Measurements from ENCODE around the gene TYW1B.
"Not testable (repeated sequence)": the region's sequence is repeated elsewhere in the genome, so short reads cannot be mapped to it uniquely, and the experiment has no call there.

TYW1B gene

DNA sequence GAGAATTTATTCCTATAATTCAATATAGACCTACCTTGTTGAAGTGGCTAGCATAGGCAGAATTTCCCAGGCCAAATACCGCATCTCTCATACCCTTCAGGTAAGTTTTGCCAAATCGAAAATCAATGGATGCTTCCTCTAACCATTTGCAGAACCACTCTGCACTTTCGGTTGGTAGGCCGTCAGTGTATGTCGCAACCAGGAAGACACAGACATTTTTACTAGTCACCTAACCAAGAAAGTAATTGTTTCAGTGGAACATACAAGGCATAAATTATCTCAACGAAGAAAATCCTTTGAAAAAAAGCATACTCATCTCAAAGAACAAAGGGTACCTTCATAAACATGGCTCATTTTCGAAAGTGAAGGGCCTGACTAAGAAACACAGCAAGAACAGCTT, 17.6 kb downstream of the TYW1B start:
- DNase-seq, result not testable (repeated sequence)

DNA sequence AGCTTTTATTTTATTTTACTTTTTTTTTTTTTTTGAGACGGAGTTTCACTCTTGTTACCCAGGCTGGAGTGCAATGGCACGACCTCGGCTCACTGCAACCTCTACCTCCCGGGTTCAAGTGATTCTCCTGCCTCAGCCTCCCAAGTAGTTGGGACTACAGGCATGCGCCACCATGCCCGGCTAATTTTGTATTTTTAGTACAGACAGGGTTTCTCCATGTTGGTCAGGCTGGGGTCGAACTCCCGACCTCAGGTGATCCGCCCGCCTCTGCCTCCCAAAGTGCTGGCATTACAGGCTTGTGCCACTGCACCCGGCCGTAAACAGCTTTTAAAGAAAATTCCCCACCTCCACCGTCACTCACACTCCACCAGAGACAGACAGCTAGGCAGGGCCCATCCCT, 19.5 kb downstream of the TYW1B start:
- not testable (repeated sequence) for DNase-seq

DNA sequence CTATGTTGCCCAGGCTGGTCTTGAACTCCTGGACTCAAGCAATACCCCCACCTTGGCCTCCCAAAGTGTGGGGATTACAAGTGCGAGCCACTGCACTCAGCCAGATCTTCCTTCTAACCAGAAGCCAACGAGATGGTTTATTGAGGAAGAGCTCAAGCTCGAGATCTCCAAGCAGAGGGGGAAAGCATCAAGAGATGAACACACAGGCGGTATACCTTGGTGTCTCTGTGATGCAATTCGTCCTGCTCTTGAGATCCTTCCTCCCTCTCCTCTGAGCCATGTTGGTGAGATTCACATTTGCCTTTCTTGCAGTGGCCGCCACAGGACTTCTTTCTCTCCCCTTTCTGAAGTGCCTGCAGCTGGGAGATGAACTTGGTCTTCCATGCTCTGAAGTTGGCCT, 21.1 kb downstream of the TYW1B start:
- not testable (repeated sequence) for DNase-seq

DNA sequence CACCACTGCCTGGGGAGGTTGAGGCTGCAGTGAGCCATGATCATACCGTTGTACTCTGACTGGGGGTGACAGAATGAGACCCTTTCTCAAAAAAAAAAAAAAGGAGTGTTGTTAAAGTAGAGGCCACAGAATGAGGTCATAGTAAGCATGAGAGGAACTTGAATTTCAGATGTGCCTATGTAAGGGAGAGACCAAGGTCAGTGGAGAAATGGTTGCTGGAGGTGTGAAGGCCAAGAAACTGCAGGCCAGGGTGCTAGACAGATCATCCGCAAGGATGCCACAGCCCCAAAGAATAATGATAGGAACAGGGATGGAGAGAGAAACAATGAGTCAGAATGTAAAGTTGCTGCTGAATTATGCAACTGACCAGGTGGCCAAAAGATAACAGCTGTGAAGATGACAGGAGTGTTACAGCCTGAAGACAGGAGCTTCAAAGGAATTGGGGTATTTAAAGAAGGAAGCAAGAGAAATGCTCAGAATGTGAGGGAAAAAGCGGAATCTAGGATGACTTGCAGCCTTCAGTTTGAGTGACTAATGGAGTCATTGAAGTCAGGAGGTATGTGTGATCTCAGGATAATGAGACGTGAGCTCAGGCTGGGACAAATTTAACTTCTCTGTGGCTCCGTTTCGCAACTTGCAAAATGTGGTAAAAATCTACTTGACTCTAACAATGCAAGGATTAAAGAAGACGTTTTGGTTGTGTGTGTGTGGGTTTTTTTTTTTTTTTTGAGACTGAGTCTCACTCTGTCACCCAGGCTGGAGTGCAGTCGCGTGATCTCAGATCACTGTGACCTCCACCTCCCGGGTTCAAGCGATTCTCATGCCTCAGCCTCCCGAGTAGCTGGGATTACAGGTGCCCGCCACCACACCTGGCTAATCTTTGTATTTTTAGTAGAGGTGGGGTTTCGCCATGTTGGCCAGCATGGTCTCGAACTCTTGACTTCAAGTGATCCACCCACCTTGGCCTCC, 22.2 kb downstream of the TYW1B start:
- peak; percentile 87 for DNase-seq

DNA sequence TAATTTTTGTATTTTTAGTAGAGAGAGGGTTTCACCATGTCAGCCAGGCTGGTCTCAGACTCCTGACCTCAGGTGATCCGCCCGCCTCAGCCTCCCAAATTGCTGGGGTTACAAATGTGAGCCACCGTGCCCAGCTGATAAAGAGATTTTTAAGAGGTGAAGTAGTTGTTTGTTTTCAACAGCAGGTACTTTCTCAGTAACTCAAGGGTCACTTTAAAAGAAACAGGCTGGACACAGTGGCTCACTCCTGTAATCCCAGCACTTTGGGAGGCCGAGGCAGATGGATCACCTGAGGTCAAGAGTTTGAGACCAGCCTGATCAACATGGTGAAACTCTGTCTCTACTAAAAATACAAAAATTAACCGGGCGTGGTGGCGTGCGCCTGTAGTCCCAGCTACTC, 24.2 kb downstream of the TYW1B start:
- not testable (repeated sequence) for DNase-seq

DNA sequence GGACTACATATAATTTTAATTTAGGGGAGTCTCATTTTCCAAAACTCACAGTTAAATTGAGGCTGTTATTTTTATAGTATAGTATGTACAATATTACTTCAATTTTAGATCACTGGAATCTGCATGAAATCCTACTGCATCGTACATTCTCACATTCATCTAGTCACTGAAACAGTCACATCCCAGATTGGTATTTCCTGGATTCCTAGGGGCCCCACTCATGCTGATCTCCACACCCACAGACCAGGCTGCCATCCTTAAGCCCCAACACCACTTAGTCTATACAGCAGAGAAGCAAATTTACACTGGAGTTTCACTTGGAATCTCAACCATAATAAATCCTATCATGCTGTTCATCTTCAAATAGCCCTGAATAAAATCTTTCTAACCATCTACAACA, 26.4 kb downstream of the TYW1B start:
- peak; percentile 70 for DNase-seq

DNA sequence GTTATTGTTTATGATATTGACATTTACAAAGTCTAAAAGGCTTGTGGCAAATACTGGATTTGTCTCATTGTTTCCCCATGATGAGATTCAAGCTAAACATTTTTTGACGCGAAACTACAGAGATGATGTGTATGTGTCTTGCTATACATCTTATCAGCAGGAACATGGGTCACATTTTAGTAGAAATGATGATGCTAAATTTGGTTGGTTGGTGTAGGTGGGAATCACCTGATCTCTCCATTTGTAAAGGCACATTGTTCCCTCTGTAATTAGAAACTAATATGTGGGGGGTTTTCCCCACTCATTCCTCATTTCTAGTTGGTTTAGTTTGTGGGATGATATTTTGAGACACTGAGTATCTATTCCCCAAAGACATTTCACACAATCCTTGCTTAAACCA, 32.6 kb downstream of the TYW1B start:
- DNase-seq, result not testable (repeated sequence)

DNA sequence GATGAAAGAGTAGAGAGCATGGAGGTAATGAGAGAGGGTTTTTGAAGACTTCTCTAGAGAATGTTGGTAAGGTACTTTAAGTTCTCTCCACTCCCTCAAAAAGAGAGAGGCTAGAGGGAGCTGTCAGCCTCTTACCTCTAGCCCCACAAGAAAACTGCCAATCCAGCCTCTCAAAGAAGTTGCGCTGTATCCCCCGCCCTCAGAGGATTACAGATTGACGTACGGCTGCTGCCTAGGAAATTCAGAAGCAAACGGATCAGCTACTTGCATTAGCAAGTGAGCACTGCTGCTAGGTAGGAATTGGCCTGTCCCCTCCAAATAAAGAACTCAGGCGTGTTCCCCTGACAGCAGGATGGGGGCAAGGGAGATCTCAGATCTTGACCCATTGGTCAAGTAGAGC, 34.2 kb downstream of the TYW1B start:
- no peak for DNase-seq

DNA sequence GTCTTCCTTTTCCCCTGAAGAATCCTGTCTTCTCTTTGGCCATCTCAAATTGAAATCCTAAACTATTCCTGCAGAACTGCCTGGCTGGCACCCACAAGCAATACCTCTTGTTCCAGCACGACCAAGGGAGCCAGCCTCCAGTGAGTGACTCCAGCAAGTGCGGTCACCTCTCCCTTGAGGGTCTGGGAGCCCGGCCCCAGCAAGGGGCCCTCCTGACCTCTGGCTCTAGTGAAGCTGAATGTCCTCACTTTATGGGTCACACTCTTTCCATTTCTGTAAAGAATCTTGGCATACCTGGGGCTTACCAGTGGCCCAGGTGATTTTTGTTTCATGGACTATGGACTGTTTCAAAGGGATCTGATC, 37.3 kb downstream of the TYW1B start:
- not testable (repeated sequence) for DNase-seq

DNA sequence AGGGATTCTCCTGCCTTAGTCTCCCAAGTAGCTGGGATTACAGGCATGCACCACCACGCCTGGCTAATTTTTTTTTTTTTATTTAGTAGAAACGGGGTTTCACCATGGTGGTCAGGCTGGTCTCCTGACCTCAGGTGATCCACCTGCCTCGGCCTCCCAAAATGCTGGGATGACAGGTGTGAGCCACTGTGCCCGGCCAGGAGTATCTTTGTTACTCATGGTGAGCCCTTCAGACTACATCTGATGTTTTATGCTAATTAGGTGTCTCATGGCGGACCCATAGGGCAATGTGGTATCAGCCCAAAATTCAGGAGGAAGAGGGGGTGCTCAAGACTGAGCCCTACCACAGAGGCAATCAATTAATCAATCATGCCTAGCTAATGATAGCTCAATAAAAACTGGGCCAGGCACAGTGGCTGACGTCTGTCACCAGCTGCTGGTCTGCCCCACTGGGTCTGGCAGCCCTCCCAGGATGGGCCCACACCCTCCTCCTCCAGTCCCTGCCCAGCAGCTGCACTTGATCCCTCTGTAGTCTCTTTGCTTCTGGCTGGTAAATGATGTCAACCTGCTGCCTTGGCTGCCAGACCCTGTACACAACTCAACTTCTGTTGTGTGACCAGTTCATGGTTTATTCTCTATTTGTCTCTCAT, 37.8 kb downstream of the TYW1B start:
- not testable (repeated sequence) for DNase-seq

DNA sequence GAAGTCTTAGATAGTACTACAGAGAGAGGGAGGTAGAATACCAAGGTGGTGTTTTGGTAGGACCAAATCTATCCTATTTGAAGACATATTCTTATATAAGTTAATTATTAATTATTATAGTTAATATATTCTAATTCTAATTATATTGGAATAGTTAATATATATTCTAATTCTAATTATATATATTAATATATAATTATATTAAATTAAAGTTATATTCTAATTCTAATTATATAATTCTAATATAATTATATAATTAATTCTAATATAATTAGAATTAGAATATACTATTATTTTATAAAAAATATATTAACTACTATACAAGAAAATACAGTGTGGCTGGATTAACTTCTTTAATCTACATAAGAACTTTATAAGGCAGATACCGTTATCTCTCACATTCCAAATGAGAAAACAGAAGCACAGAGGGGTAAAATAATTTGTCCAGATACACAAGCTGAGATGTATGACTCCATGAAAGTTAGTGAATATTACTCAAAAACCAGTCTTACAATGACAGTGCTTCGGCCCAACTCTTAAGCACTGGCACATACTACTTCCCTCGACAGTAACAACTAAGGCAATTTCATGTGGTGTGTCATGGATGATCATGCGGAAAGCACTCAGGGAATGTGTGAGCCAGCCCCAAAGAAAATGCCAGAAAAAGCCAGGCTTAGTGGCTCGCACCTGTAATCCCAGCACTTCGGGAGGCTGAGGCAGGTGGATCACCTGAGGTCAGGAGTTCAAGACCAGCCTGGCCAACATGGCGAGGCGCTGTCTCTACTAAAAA, 42.6 kb downstream of the TYW1B start:
- peak; percentile 56 for DNase-seq

DNA sequence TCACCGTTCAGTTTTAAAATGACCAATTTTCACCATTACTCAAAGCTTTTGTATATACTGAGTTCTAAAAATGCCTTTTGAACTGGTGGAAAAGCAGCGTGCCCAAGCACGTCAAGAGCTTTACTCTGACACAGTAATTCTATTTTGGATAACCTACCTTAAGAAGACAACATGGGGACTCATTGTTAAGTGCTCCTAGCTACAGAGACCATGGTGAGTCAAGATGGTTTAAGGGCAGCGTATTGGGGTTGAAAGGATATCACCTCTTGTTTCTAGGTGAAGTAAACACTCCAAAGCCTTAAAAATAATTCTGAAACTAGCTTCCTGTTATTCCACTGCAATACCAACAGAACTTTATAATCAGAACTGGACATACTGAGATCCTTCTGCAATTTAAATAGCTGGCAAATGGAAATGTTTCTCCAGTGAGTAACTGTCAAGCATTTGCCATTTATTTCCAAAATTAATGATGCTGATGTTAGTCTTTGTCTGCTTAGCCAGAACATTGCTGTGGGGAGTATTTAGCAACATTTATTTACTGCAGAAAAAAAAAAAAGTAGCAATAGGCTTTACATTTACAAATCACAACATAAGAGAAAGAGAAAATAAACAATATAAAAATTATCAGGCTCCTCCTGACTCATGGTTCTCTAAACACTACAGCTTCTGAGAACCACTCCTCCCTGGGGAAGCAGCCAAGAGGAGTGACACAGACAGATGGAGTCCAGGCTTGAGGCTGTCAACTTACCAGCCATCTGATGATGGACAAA, 44.2 kb downstream of the TYW1B start:
- DNase-seq, result peak; percentile 69

DNA sequence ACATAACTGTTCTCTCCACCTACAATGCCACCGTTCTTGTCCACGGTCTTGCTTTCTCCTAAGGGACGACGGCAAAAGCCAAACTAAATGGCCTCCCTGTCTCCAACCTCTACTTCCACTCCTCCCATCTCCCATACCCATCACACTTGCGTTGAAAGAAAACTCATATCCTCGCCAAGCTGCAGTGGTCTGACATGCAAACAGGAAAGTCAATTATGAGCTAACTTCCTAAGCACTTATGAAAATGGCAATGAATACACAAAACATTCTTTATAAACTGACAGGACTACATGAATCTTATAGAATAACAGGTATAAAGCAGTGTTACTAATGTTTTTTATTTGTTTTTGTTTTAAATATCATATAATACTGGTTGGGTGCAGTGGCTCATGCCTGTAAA, 46.4 kb downstream of the TYW1B start:
- DNase-seq, result no peak

DNA sequence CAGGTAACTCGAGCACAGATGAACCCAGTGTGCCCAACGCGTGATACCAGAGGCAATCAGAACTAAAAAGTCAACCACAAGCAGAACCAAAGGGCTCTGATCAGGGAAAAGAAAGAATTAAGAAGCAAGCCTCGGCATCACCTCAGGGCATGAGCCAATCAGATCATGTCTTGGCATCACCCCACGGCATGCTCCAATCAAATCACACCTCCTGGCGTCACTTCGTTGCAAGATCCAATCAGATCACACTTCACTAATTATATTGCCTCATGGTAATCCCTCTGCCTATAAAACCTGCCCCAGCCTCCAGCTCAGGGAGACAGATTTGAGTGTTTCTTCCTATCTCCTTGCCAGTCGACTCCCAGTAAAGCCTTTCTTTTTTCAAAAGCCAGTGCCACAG, 46.8 kb downstream of the TYW1B start:
- no peak for DNase-seq

DNA sequence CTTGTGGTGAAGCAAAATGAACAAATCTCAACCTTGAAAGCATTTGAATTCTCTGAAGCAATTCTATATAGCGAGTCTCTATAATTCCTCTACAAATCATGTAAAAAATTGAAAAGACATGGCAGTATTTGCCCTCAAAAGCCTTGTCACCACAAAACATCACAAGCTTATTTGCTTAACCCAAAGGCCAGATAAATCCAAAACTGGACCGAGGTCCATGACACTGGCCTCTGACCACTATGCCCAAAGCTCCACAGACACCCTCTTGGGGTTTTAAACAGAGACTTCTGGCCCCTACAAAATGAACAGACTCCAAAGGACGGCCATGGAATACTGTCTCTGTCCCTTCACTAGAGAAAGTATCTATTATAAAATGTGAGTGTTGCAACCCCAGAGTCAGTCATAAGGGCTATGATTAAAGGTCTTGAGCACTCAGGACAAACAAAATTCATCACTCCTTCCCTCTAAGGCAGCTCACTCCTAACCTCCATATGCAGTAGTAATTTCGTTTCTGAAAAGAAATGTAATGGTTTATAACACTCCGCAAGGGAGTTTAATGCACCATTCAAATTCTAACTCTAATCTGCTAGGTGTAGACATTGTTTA, 47.6 kb downstream of the TYW1B start:
- DNase-seq, result not testable (repeated sequence)

DNA sequence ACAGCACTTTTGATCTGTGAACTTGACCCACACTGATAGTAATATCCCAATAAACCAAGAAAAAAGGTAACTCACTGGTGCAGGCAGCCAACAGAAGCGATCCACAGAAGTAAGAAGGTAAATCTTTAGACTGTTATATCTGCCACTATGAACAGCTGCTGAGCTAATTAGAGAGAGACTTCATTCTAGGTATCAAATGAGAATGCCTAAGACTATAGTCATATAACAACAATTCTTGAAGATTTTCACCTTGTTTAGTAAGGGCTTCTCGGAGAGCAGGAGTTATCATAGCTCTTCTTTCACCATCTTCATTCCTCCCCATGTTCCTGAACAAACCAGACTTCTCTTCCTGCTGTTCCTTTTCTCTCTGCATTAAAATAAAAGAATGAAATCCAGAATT, 50.8 kb downstream of the TYW1B start:
- not testable (repeated sequence) for DNase-seq

DNA sequence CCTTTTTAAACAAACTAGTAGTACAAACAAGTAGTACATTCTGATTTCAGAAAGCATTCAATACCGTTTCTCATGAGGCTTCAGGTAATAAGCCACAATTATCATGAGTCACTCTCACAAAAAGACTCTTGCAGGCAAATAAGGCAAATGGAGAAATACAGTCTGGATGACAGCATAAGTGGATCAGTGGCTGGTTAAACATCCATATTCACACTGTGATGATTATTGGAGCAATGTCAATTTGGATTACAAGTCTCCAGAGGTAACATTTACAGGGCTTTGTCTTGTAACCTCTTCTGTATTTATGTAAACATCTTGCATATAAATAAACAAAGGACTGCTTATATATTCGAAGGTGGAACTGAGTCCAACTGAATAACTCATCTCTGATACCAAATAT, 55.4 kb downstream of the TYW1B start:
- DNase-seq, result peak; percentile 1

DNA sequence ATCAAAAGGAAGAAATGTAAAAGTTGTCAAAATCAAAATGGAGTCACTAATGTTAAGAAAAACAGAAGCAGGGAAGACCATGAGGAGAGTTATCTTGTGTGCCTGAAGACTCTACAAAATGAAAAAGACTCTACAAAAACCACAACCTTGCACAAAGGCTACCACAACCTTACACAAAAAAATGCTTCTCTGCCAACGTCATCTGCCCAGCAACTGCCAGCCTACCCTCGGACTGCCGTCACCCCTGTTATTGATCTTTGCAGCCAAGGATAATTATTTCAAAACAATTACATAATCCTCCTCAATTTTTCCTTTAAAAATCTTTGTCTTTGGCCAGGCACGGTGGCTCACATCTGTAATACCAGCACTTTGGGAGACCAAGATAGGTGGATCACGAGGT, 61.0 kb downstream of the TYW1B start:
- not testable (repeated sequence) for DNase-seq

DNA sequence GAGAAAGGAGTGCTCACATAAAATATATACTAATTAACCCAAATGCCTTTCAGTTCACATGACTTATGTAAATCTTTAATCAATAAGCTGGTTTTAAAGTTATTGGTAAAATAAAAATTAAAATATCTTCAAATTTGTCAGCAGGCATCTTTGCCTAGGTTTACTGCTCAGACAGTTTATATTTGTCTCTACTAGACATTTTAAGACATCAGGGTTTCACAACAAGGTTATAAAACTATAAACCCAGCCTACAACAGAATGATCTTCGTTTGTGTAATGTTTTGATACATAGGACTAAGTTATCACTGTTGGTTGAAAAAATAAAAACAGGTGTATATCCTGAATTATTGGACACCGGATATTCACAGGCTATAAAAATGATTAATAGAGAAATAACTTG, 67.4 kb downstream of the TYW1B start:
- DNase-seq, result no peak

DNA sequence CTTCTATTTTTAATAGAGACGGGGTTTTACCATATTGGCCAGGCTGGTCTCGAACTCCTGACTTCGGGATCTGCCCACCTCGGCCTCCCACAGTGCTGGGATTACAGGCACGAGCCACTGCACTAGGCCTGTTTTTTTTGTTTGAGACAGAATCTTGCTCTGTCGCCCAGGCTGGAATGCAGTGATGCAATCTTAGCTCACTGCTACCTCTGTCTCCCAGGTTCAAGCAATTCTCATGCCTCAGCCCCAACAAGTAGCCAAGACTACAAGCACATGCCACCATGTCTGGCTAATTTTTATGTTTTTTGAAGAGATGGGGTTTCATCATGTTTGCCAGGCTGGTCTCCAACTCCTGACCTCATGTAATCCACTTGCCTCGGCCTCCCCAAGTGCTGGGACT, 73.7 kb downstream of the TYW1B start:
- peak; percentile 31 for DNase-seq

DNA sequence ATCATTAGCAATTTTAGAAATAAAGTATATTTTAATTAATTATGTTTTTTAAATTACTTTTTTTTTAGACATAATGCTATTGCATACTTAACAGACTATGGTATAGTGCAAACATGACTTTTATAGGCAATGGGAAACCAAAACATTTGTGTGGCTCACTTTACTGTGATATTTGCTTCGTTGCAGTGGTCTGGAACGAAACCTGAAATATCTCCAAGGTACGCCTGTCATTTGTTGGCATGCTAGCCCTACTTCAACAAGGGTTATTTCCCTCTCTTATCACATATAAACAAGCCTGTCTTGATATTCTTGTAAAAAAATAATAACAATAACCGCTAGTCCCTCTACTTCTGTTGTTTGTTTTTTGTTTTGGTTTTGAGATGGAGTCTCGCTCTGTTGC, 74.2 kb downstream of the TYW1B start:
- no peak for DNase-seq

DNA sequence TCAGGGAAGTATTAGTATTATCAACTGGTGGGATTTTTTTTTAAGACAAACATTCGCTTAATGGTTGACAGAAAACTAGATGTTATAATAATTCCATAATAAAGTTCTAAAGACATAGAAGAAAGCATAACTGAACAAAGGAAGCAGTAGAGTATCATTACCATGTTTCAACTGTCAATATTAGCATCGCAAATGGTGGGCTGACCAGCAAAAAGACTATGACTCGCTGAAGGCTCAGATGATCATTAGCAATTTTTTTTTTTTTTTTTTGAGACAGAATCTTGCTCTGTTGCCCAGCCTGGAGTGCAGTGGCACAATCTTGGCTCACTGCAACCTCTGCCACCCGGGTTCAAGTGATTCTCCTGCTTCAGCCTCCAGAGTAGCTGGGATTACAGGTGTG, 74.8 kb downstream of the TYW1B start:
- not testable (repeated sequence) for DNase-seq
